Astrocyte of the cerebellum (primary cell): ENCODE results near the gene SRPK1.

Experiments used
- DNase-seq: peaks from one replicate; pipeline ENCODE4 v3.0.0-alpha.2; 2011; ENCODE audit warnings: low read depth
- H3K4me3 ChIP-seq: 2 replicates; pipeline ENCODE4 v1.5.1; 2011; ENCODE audit warnings: mild to moderate bottlenecking, low read depth, low read length, moderate library complexity
- in situ Hi-C: cut with HindIII; loops from 2 replicates; pipeline ENCODE4 v1.10.0; 2017; ENCODE audit warnings: low sequenced_read_pairs
- TF ChIP-seq, protein P1 (sequence below): IDR thresholded peaks from 2 replicates; pipeline ENCODE4 v1.5.1; 2012; ENCODE audit warnings: low read length, low read depth, moderate library complexity, mild to moderate bottlenecking; ENCODE audit errors: missing control alignments

The SRPK1 gene

DNA sequence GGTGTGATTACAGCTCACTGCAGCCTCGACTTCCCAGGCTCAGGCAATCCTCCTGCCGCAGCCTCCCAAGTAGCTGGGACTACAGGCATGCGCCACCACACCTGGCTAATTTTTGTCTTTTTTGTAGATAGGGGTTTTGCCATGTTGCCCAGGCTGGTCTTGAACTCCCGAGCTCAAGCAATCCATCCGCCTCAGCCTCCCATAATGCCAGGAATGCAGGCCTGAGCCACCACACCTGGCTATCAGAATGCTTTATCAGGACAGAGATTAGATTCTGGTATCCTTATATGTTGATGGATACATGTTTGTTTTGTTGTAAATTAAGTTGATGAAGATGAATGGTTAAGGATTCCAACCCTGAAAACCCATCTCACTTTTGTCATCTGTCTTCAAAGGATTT lies 91.6 kb downstream of the SRPK1 start:
- no peak for DNase-seq
- in situ Hi-C loops = no loop called here
- no peak overlapping the region for H3K4me3 ChIP-seq
- TF ChIP-seq, protein P1, sequence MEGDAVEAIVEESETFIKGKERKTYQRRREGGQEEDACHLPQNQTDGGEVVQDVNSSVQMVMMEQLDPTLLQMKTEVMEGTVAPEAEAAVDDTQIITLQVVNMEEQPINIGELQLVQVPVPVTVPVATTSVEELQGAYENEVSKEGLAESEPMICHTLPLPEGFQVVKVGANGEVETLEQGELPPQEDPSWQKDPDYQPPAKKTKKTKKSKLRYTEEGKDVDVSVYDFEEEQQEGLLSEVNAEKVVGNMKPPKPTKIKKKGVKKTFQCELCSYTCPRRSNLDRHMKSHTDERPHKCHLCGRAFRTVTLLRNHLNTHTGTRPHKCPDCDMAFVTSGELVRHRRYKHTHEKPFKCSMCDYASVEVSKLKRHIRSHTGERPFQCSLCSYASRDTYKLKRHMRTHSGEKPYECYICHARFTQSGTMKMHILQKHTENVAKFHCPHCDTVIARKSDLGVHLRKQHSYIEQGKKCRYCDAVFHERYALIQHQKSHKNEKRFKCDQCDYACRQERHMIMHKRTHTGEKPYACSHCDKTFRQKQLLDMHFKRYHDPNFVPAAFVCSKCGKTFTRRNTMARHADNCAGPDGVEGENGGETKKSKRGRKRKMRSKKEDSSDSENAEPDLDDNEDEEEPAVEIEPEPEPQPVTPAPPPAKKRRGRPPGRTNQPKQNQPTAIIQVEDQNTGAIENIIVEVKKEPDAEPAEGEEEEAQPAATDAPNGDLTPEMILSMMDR = no peak

DNA sequence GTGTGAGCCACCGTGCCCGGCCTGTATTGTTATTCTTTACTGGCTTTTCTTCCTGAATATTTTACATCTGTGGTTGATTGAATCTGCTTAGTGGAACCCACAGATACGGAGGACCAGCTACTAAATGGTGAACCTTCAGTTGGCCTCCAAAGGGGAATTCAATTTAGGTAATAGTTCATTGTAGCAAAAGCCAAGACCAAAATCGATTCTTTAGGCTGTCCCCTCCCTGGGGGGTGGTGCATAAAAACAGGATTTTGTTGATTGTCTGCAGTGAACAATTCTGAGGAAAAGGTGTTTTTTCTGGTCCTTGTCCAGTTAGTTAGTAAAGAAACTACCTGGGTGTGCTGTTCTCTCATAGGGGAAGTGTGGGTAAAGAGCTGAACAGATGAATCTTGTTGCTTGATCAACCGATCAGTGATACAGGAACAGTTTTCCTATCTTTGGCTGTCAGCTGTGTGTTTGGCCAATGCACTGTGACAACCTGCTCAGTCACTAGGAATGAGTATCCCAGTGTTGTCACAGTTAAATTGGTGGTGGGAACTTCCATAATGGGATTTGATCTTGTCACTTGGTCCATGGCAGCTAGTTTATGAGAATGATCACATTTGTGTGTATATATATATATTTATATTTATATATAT lies 96.2 kb downstream of the SRPK1 start:
- DNase-seq = no peak
- in situ Hi-C loops = no loop called here
- TF ChIP-seq, protein P1 = no peak
- no peak overlapping the region for H3K4me3 ChIP-seq

DNA sequence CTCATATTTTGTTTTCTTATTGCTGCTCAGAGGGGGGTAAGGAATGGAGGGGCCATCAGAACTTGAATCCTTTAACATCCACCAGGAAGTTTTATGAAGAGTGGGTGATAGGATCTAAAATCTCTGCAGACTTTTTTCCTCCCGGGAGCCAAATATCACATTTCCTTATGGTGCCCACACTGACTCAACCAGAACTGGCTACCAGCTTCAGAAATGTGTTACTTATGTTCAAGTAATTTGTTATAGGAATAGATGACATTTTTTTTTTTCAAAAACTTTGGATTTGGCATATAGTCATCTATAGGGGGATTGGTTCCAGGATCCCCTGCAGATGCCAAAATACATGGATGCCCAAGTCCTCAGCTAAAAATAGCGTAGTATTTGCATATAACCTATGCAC lies 97.3 kb downstream of the SRPK1 start:
- TF ChIP-seq, protein P1 = no peak
- DNase-seq = no peak
- no peak overlapping the region for H3K4me3 ChIP-seq
- in situ Hi-C loops = no loop called here

DNA sequence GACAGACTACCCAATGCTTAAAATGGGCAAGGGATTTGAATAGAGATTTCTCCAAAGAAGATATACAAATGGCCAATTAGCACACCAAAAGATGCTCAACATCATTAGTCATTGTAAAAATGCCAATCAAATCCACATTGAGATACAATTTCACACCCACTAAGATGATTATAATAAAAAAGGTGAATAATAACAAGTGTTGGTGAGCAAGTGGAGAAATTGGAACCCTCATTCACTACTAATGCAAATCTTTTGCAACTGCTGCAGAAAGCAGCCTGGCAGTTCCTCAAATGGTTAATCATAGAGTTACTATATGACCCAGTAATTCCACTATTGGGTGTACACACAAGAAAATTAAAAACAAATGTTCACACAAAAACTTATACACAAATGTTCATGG lies 103.4 kb downstream of the SRPK1 start:
- DNase-seq = no peak
- in situ Hi-C loops = no loop called here
- TF ChIP-seq, protein P1 = no peak
- H3K4me3 ChIP-seq = no peak overlapping the region

DNA sequence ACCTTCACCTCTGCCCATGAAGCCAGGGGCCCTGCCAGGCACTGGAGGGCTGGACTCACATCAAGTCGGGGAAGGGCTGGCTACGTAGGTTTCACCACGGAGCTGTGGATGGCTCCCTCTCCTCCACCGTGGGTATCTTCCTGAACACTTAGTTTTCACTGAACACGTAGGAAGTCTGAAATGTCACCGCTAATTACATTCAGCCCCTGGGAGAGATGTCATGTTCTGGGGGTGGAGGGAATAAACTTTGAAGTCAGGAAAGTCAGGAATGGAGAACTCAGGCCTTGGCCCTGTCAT lies 109.3 kb downstream of the SRPK1 start:
- TF ChIP-seq, protein P1 = no peak
- in situ Hi-C loops = no loop called here
- DNase-seq = no peak
- H3K4me3 ChIP-seq = no peak overlapping the region

DNA sequence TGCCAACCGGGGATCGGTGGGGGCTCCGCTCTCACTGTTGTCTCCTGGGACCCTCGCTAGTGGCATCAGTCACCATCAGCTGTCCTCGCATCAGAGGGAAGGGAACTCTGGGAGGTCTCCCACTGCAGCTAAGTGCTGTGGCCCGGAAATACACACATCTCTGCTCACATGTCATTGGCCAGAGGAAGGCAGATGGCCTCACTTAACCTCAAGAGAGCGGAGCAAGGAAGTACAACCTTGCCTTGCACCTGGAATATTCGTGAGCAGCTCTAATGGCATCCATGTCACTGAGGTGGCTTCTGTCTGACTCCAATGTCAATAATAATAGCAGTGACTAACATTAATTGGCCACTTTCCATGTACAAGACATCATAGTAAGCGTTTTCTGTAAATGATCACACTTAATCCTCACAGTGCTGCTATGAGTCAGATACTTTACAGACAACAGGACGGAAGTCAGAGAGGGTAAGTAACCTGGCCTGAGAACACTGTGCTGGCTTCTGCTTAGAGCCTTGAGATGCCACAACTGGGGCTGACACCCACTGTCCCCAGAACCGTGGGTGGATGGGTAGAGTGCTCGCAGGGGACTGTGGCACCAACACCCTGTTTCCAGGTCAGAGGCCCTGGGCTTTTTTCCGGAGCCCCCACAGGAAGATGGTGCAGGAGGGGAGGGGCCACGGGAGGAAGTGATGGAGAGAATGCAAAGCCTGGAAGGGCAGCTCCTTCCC lies 109.8 kb downstream of the SRPK1 start:
- in situ Hi-C loops = no loop called here
- no peak for DNase-seq
- H3K4me3 ChIP-seq = no peak overlapping the region
- TF ChIP-seq, protein P1 = no peak
